ENCODE measurements around the gene PLAGL1.

DNA sequence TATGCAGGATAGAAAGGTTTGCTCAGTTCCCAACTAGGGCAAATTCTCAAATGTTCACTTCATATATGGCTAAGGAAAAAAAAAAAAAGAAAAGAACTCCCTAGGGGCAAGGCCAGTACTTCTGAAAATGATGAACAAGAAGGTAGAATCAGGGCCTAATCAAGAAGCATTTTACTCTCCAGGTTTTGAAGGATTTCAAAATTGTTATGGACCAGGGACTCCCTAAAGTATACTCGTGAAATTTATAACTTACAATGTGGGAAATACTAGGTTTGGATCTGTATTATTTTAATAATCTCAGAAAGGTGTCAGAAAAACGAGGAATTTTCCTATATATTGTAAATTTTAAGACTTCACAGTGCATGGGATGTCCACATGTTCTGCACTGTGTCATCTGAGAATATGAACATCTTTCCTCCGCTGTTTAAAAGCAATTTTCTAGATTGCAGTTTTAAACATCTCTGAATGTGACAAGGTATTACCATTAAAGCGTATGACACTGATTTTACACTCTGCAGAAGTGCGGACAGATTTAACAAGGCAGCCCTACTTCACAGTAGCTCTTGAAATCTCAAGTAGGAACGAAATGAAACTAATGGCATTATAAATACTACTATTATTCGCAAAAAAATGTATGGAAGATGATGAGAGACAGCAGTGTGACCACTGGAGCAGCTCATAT is 14.0 kb downstream of the PLAGL1 start:
- TF ChIP-seq POLR2A (IDR thresholded peaks at IDR 0.05; ENCODE audit: low read depth) = no peak
- TF ChIP-seq CTCF (IDR thresholded peaks at IDR 0.05) = no peak
- TF ChIP-seq POLR2AphosphoS5 (IDR thresholded peaks at IDR 0.05) = no peak

Measured in esophagus muscularis mucosa (tissue), 3 donors.